Stimulated activated CD4-positive, alpha-beta T cell treated with anti-CD3 and anti-CD28 coated beads, Interleukin-4, amount 100 ng/mL, for 1 hour (primary cell): ENCODE results near the gene FBXL19.
A peak's percentile ranks its signal among the peaks of the same experiment; 100 is the strongest.
"Not testable (repeated sequence)": the region's sequence is repeated elsewhere in the genome, so short reads cannot be mapped to it uniquely, and the experiment has no call there.

Experiments
- DNase-seq: peaks from one replicate; pipeline ENCODE4 v3.0.0-alpha.2; 2020

The FBXL19 gene

GRCh38 chr16:30922960-30923535 lies 324 bp upstream of the FBXL19 start:
- peak; percentile 93 for DNase-seq

- DNase-seq = peak; percentile 18
These were observed 922 bp downstream of the FBXL19 start for GRCh38 chr16:30924076-30924912.

DNA sequence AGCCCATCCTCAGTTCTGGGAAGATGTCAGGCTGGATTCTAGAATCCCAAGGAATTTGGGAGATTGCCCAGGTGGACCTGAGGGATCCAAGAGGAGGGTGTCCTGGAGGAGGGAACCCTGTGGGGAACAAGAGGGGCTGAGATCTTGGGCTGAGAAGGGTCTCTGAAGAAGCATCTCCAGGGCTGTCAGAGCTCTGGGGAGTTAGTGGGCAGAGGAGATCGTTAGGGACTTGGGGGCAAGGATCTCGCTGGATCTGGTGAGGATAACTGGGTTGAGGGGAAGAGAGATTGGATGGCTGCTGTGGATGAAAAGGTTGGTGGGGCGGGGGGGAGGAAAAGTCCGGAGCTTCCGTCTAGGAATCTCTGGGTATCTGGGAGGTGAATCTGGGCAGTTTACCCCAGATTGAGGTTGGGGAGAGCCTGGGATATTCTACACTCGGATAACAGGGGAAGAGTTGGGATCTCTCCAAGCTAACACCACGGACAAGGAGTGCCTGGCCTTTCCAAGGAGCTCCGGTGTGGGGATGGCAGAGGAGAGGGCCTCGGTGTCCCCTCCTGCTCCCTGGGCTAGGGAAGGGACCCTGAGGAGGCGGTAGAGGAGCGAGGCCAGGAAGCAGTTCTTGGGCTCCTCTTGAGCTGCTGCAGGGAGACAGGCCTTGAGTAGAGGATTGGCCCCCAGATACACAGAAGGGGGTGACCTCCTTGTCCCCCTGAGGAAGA lies 1.7 kb downstream of the FBXL19 start:
- DNase-seq = no peak

GRCh38 chr16:30925632-30925987 lies 2.2 kb downstream of the FBXL19 start:
- DNase-seq = no peak

DNA sequence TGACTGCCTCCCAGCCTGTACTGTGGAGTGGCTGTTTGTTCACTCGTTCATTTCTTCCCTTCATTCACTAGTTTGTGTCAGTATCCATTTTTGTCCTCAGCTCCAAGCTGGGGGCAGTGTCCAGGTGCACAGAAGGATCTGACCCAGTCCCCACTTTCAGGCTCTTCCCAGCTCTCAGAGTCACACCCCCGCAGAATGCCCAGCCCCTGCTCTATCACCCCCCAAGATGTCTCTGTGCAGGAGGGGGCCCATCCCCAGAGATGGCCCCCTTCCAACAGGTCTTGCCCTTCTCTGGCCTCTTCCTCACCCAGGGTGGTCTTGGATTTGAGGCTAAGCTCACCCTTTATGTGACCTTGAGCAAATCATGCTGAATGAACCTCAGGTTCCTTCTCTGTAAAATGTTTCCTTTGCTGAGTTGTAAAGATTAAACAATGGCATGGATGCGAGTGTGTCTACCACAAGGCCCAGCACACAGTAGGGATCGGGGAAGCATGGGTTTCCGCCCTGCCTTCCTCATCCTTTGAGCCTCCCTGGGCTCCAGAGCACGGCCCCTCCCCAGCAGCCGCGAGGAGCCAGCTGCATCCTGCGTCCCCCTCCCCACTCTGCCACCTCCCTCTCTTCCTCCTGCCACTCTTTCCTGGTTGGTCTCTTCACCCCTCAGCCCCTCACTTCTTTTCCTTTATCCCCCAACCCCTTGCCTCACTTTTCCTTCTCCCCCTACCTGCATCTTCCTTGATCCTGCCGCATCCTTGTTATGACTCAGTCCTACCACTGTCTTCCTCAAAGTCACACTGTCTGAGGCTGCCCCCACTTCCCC lies 2.8 kb downstream of the FBXL19 start:
- no peak for DNase-seq

DNA sequence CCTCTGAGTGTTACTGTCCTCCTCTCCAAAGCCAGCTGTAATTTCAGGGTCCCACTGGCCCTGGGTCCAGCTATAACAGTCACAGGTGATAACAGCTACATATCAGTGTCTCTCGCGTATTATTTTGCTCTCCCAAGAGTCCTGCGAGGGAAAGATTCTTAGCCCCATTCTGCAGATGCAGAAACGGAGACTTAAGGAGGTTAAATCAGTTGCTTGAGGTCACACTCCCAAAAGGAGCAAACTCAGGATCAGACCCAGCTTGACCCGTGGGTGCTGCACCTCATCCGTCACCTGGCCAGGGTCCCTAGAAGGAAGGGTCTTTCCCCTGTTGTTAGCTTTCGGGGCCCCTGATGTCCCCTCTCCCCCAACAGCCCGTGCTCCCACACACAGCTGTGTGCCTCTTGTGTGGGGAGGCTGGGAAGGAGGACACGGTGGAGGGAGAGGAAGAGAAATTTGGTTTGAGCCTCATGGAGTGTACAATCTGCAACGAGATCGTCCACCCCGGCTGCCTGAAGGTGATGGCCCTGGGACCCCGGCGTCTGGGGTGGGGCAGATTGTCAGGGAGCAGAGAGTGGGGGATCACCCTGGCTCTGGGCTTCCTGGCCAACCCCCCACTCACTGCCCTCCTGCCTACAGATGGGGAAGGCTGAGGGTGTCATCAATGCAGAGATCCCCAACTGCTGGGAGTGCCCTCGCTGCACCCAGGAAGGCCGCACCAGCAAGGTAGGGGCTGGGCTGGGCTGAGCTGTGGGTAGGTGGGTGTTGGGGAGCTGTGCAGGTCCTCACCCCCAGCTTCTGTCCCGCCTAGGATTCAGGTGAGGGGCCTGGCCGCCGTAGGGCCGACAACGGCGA lies 3.8 kb downstream of the FBXL19 start:
- no peak for DNase-seq

GRCh38 chr16:30927789-30928378 lies 4.5 kb downstream of the FBXL19 start:
- DNase-seq = peak; percentile 48

DNA sequence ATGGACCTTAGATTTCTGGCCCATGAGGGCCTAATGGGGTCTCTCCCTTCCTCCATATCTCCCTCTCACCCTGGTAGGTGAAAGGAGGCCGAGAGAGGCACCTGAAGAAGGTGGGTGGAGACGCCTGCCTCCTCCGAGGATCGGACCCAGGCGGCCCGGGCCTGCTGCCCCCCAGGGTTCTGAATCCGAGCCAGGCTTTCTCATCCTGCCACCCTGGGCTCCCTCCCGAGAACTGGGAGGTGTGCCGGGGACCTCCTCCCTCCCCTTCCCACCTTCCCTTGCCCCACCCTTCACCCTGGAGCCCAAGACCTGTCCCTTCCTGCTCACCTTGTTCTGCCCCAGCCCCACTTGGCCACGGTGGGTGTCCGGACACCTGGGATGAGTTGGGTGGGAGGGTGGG lies 5.0 kb downstream of the FBXL19 start:
- no peak for DNase-seq

- DNase-seq = no peak
These were observed 5.8 kb downstream of the FBXL19 start for GRCh38 chr16:30929167-30929566.

- no peak for DNase-seq
These were observed 6.8 kb downstream of the FBXL19 start for GRCh38 chr16:30930160-30930571.

GRCh38 chr16:30931068-30931650 lies 7.8 kb downstream of the FBXL19 start:
- no peak for DNase-seq

- no peak for DNase-seq
These were observed 11.6 kb downstream of the FBXL19 start for GRCh38 chr16:30934827-30935557.

- DNase-seq = no peak
These were observed 14.3 kb downstream of the FBXL19 start for GRCh38 chr16:30937692-30938091.

DNA sequence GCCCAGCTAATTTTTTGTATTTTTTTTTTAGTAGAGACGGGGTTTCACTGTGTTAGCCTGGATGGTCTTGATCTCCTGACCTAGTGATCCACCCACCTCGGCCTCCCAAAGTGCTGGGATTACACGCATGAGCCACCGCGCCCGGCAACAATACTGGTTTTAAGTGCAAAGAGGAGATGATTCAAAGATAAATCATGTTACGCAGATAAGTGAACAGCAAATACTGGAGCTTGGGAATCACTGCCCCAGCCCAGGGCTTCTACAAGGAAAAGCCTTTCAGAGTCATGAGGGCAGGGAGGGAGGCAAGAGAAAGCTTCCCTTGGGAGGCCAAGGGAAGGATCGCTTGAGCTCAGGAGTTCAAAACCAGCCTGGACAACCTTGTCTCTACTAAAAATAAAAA lies 16.2 kb downstream of the FBXL19 start:
- DNase-seq = not testable (repeated sequence)

DNA sequence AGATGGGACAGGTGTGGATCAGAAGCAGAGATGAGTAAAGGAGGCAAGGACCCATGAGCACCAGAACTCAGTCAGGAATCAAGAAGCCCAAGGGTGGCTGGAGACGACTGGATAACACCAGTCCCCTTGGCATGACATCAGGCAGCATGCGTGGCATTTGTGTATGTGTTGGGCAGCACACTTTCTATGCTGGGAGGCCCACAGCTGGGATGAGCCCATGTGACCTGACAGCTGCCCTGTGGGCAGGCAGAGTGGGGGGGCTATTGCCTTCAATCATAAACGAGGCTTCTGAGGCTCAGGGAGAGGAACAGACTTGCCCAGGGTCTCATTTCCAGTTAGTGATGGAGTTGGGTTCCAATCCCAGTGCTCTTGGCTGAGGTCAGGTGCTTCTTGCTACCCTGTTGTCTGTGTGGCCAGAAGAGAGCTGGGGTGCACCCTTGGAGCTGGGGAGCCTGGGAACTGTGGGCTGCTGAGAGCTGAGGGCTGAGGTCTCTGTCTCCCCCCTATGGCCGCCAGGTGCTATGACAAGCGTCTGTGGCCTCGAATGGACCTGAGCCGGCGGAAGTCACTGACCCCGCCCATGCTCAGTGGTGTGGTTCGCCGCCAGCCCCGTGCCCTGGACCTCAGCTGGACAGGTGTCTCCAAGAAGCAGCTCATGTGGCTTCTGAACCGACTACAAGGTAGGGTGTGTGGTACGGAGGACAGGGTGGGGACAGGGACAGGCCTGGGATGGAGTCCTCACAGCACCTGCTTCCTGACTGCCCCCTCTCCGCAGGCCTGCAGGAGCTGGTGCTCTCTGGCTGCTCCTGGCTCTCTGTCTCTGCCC lies 18.4 kb downstream of the FBXL19 start:
- DNase-seq = peak; percentile 62

- DNase-seq = no peak
These were observed 19.0 kb downstream of the FBXL19 start for GRCh38 chr16:30942426-30942806.

- no peak for DNase-seq
These were observed 21.0 kb downstream of the FBXL19 start for GRCh38 chr16:30944352-30944751.

- no peak for DNase-seq
These were observed 23.5 kb downstream of the FBXL19 start for GRCh38 chr16:30946671-30947540.

- DNase-seq = no peak
These were observed 24.1 kb downstream of the FBXL19 start for GRCh38 chr16:30947541-30947858.
